GM19438 (cell line): ENCODE data around the gene SPTLC3.
"Not testable (repeated sequence)": the region's sequence is repeated elsewhere in the genome, so short reads cannot be mapped to it uniquely, and the experiment has no call there.

Experiments
- ATAC-seq: cut with Tn5 transposase; IDR thresholded peaks from one replicate; pipeline ENCODE4 v1.9.1; 2021; ENCODE audit warnings: low read depth; ENCODE audit not compliant: unreplicated experiment

The SPTLC3 gene

GRCh38 chr20:13008761-13009681 is at the start of gene SPTLC3:
TSS of gene SPTLC3 (plus strand) at chr20:13008972. CDS start at chr20:13009268, 296 bp downstream.
- peak; percentile 41 for ATAC-seq

GRCh38 chr20:12961725-12962124 is 47.0 kb upstream of the SPTLC3 start:
- no peak for ATAC-seq

GRCh38 chr20:12962895-12963294 is 45.9 kb upstream of the SPTLC3 start:
- ATAC-seq: no peak

DNA sequence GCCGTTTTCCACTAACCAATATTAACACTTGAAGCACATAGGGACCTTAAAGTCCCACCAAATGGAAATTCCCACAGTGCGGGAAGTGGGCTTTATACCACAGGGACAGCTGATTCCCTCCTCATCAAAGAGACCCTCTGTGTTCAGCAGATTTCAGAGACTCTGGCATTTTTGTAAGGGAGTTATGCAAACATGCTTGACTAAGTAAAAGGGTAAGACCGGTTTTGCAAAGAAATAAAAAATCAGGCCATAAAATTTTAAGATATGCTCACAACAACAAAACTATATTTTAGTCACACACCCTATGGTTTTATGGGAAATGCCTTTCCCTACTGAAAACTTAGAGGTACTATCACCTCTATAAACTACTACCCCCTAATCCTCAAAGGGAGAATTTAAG is 45.4 kb upstream of the SPTLC3 start:
- no peak for ATAC-seq

DNA sequence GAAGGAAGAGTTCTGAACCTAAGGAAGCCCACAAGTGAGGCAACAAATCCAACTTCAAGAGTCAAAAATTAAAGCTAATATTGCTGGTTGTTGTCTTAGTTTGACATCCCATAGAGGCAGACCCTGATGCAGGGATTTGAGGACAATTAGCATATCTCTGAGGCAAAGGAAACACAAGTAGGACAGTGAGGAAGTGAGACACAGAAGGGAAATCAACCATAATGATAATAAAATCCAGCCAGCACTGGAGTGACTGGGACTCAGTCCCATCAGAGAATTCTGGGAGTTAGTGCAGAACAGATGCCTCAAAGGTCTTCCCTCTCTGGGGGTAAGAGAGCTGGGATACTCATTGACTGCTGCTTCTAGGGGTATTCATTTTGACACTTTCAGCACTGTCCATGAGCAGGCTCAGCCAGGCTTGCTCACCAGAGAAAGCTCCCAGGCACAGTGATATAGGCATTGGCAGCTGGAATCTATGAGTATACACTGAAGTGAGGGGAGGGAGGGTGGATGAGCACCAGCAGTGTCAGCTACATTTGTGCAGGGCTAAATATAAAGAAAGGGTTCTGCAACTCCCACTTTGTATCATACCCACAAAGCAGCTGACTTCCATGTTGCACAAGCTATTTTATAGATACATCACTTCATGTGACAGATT is 43.4 kb upstream of the SPTLC3 start:
- no peak for ATAC-seq

DNA sequence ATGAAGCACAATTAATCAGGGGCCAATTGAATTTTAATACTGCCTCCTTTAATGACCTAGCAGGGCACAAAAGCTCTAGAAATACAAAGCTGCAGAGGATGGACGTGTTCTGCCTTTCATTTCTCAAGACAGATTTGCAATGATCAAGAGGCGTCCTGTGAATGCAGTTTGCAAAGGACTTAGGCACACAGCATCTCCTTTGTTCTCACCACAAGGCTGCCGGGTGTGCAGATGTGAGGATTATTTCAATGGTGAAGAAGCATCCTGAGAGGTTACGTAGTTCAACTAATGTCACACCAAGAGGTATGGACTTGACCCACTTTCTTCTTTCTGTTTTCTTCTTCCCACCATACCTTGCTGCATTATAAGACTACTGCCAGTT is 42.9 kb upstream of the SPTLC3 start:
- no peak for ATAC-seq

- no peak for ATAC-seq
These were observed 42.2 kb upstream of the SPTLC3 start for GRCh38 chr20:12966468-12967085.

DNA sequence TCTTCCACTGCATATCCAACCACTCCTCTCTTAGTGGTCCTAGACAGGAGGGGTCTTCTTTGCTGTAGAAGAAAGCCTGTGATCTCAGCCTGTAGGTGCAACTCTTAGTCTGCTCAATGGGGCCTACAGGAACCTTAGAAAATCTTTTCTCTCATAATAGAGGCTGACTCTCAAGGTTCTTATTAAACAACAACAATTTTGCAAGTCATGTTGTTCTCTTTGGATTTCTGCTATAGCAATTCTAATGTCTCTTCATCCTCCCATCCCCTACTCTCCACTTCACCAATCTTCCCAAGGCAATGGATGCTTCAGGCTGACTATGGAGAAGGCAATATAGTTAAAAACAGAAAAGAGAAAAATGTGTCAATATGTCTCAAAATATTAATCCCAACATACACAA is 40.8 kb upstream of the SPTLC3 start:
- ATAC-seq: no peak

GRCh38 chr20:12968472-12968871 is 40.3 kb upstream of the SPTLC3 start:
- ATAC-seq: no peak

GRCh38 chr20:12969071-12969669 is 39.6 kb upstream of the SPTLC3 start:
- no peak for ATAC-seq

DNA sequence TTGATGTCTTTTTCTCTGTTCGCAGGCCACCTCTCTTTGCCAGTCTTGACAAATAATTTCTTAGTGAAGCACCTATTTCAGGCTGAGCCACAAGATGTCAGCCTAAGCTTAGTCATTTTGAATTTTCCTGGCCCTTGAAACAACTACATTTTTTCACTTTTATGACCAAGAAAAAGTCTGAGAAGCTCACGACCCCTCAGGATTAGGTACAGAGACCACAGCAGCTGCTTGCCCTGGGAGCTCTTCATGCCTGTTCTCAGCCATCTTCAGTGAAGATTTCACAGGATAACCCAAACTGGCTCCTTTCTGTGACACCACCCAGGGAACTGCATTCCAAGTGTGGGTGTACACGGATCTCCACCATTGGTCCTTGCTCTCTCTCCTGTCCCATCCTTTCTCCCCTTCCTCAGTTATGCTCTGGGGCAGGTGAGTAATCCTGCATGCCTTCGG is 38.4 kb upstream of the SPTLC3 start:
- no peak for ATAC-seq

DNA sequence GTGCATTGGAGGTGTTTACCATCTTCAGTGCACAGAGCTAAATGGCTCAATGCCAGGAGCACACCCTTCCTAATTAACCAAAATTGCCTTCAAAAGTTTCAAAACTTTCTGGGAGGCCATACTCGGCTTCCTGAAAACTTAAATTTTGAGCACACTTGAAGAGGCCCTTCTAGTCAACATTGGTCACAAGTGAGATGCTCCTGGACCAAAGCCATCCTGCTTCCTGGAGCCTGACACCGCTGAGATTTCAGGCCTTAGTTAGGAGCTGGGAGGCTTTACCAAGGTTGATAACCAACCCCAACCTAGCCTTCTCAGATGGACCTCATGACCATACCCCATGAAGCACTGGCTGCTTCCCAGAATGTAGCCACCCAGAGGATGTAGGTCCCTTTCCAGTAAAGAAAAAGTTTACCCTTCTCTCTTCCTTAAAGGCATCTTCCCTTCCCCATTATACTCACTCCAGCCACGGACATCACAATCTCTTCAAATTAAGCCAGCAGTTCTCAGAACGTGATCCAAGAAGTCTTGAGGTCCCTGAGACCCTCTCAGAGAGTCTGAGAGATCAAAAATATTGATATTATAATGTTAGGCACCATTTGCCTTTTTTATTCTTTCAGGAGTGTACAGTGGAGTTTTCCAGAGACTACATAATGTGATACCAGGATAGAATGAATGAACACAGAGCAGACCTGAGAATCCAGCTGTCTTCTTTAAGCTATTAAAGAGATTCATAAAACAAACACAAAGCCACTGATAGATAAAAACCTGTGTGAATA is 32.8 kb upstream of the SPTLC3 start:
- no peak for ATAC-seq

GRCh38 chr20:12976720-12977309 is 32.0 kb upstream of the SPTLC3 start:
- no peak for ATAC-seq

GRCh38 chr20:12977328-12978125 is 31.2 kb upstream of the SPTLC3 start:
- ATAC-seq: no peak

- no peak for ATAC-seq
These were observed 30.7 kb upstream of the SPTLC3 start for GRCh38 chr20:12978126-12978394.

- ATAC-seq: no peak
These were observed 29.9 kb upstream of the SPTLC3 start for GRCh38 chr20:12978613-12979495.

GRCh38 chr20:12979713-12980112 is 29.1 kb upstream of the SPTLC3 start:
- not testable (repeated sequence) for ATAC-seq

GRCh38 chr20:12982098-12982497 is 26.7 kb upstream of the SPTLC3 start:
- ATAC-seq: no peak
